ENCODE results near the gene CCDC90B.
"Not testable (repeated sequence)": the region's sequence is repeated elsewhere in the genome, so short reads cannot be mapped to it uniquely, and the experiment has no call there.

The CCDC90B gene, protein sequence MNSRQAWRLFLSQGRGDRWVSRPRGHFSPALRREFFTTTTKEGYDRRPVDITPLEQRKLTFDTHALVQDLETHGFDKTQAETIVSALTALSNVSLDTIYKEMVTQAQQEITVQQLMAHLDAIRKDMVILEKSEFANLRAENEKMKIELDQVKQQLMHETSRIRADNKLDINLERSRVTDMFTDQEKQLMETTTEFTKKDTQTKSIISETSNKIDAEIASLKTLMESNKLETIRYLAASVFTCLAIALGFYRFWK

DNA sequence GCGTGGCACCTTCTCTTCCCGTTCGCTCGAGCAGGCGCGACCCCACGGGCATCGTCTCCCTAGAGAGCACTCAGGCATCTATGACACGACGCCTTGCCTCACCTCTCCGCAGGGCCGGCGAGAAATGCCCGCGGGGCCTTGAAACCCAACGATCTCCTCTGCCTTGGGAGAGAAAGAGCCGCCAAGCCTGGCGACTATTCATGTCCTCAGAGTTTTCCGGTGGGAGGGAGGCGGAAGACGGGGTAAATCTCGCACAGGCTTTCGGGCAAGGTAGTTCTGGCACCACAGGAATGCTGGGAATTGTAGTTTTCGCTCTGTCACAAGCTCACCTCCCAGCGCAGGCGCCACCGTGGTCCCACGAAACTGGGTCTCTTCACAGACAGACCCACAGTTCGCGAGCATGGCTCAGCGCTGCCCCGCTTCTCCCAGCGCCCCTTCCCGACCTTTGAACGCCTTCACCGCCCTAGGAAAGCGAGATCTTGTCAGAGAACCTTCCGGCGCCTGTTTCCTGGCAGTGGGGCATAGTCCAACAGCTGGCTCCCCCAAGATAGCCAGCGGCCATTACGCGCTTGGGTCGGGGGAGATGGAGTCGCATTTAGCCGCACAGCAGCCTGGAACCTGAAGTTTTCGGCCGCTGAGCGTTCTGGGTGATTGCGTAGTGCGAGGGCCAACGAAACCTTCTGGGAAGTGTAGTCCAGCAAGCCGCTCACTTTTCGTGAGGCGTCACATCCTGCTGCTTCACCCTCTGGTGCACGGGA lies at the start of gene CCDC90B:
CCDC90B (minus strand) TSS at position 597 of the 758 bp plus-strand sequence; CDS start at position 202, 395 bp downstream.
- peak; percentile 93 for DNase-seq

DNA sequence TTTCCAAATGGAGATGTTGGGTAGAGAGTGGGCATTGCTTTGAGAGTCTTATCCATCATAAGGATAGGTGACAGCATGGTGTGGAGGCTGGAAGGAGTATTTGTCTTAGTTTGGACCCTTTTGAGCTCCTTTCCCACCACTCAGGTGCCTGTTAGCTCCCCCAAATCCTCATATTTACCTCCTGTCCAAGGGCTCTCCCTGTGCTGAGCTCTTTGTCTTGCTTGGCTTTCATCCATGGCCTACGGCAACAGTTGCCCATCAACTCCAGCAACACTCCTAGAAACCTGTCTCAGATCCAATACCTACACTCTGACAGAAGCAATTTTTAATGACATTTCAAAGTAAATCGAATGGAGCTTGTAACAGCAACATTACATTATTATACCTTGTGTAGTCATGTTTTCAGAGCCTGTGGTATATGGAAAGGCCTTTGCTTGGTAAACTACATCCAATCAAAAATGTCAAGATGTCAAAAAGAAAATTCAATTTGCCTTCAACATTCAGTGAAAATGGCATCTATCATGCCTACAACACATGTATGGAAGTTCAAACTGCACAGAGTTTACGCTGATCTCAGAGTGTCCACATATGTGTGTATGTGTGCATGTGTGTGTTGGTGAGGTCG lies 49.4 kb upstream of the CCDC90B start:
- DNase-seq, result no peak

DNA sequence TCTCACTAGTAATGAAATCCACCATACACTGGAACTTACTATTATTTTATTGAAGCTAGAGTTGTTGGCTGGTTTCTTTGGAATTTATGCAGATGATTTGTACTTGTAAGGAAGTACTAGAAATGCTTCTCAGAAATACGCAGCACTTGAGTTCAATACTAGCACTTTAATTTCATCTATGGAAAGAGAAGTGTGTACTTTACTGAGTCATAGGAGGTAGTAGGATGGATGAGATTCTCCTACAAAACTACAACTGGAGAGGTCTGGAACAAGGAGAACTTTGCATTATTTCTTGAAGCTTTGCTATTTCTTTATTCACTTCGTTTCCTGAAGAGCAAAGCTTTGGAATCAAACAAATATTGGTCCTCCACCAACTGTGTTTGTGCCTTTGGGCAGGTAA lies 44.1 kb upstream of the CCDC90B start:
- no peak for DNase-seq

GRCh38 chr11:83326326-83326725 lies 40.2 kb upstream of the CCDC90B start:
- no peak for DNase-seq

GRCh38 chr11:83319346-83319745 lies 33.2 kb upstream of the CCDC90B start:
- no peak for DNase-seq

- DNase-seq, result no peak
Measured at GRCh38 chr11:83318931-83319330, 32.8 kb upstream of the CCDC90B start.

DNA sequence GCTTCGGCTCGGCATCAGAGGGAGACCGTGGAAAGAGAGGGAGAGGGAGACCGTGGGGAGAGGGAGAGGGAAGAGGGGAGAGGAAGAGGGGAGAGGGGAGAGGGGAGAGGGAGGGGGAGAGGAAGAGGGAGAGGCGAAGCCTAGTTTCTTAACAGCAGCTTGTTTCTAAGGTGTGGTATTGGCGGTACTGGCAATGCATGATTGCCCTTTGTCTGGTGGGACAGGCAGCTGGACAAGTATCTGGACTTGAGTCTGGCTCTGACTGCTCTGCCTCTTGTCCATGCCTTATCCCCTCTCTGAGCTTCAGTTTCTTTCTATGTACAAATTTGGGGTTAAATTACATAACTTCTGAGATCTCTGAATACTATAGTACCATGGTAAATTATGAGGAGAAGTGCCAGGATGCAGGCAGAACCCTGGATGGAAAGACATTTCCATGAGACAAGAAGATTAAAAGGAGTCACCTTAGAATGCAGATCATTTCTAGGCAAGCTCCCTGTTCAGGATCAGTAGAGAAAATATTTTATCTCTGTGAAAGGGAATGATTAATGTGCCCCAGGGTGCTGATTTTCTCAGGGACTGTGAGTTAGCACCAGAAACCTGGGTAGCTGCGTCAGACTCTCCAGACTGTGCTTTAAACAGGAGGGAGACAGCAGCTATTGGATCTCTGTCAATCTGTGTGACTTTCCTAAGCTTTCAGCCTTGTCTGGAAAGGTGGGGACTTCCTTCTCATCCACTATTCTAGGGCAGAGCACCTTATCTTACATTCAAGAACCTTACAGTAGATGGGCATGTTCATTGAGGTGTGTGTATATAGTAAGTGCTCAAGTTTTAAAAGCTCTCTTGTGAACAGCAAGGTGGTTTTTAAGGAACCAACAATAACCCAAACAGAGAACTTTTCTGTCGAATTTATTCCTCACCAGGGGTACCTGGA lies 31.9 kb upstream of the CCDC90B start:
- no peak for DNase-seq

- DNase-seq, result not testable (repeated sequence)
Measured at GRCh38 chr11:83316897-83317268, 30.7 kb upstream of the CCDC90B start.

- not testable (repeated sequence) for DNase-seq
Measured at GRCh38 chr11:83316143-83316896, 30.2 kb upstream of the CCDC90B start.

GRCh38 chr11:83312430-83312829 lies 26.3 kb upstream of the CCDC90B start:
- no peak for DNase-seq

DNA sequence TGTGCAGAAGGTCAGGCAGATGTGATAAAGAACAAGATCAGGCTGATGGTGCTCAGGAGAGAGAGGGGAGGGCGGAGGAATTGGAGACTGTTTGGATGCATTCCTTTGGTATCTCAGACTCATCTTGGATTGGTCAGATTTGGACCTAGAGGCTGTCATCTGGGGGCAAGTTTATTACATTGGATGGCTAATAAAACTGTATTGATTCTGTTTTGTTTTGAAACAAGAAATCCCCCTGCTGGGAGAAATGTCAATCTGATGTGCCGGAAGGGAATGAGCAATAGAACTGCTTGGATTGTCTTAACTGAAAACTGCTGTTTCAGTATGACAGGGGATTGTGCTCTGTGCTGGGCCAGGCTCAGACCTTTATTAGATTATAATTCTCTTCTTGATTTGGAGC lies 25.5 kb upstream of the CCDC90B start:
- DNase-seq, result no peak

- DNase-seq, result no peak
Measured at GRCh38 chr11:83310718-83311117, 24.6 kb upstream of the CCDC90B start.

DNA sequence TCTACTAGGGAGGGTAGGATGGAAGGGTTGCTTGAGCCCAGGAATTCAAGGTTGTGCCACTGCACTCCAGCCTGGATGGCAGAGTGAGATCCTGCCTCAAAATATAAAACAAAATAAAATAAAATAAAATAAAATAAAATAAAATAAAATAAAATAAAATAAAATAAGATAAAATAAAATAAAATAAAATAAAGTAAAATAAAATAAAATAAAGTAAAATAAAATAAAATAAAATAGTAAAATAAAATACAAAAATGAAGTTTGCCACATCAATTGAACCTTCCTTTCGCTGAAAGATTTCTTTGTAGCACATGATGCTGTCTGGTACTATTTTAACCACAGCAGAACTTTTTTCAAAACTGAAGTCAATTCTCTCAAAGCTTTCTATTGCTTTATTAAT lies 22.4 kb upstream of the CCDC90B start:
- DNase-seq, result not testable (repeated sequence)

DNA sequence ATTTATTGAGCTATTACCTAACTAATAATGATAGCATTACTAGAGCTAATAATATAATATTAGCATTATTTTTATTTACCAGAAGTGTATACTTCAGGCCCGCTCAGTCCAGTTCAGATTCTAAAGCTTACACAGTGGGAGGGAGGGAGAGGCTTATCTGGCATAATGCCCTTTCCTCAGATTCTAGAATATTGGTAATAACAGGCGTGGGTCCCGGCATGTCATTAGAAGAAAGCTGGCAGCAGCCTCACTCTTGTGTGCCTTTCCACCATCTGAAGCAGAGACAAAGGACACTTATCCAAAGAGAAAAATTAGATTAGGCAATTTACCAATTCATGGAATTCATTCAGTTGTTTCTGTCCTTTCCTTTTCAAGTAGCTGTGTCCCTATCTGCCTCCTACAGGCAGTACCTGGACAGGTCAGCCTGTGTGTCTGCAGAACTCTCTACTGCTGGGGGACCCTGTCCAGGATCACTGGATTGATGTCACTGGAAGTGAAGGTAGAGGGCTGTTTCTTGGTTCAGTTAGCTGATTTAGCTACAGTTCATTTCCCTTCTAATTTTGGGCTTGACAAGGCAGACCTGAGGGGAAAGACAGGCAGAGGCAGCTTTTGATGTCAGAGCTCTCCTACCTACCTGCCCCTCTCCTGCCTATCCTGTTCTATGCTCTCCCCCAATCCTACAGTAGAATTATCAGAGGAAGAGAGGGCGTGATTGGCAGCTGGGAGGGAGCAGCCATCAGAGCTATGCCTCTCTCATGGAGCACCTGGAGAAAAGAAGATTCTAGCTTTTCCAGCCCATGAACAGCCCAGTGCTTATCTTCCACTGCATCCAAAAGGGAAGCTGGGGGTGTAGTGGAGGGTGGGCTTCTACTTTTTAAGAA lies 20.3 kb upstream of the CCDC90B start:
- DNase-seq, result no peak

DNA sequence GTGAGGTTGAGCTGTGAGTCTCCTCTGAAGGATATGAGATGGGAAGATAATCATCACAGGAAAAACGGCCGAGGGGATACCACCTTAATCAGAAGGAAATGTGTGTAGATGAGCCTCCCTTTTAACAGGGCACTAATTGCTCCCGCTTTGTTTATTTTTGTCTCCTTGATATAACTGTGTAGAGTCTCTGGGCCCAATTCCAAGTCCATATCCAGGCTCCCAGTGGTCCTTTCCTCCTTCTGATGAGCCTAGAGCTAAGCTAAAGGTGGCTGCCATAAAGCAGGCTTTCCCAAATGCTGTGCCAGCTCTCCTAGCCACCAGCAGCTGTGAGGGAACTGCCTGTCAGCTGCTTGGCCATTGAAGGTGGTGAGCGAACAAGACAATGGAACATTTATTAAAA lies 17.1 kb upstream of the CCDC90B start:
- no peak for DNase-seq

GRCh38 chr11:83302151-83302550 lies 16.0 kb upstream of the CCDC90B start:
- DNase-seq, result no peak

DNA sequence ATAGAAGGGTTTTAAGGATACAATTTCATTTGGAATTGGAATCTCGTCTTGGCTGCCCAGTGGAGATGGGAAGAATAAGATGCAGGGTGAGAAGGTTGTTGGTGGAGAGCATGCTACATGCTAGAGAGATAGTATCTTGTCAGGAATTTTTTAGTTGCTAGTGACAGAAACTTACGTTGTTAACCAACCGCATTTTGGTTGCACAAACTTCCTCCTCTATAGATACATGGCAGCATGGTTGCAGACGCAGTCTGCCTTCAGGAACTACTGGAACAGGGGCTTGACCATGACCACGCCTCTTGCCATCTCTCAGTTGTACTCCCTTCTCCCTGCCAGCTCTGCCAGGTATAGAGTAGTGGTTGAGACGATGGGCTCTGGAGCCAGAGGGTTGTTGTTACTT lies 13.5 kb upstream of the CCDC90B start:
- DNase-seq, result no peak

- no peak for DNase-seq
Measured at GRCh38 chr11:83294208-83294607, 8.0 kb upstream of the CCDC90B start.

GRCh38 chr11:83293457-83293774 lies 7.2 kb upstream of the CCDC90B start:
- DNase-seq, result no peak

- DNase-seq, result peak; percentile 3
Measured at GRCh38 chr11:83292709-83293456, 6.7 kb upstream of the CCDC90B start.

DNA sequence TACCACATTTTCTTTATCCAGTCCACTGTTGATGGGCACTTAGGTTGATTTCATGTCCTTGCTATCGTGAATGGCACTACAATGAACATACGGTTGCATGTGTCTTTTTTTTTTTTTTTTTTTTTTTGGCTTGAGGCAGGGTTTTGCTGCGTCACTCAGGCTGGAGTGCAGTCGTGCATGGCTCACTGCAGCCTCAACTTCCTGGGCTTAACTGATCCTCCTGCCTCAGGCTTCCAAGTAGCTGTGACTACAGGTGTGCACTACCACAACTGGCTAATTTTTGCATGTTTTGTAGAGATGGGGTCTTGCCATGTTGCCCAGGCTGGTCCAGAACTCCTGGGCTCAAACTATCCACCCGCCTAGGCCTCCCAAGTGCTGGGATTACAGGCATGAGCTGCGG lies 1.5 kb upstream of the CCDC90B start:
- no peak for DNase-seq

Data from stimulated activated naive CD4-positive, alpha-beta T cell treated with Interleukin-2 at 50 U/mL for 16 hours (primary cell).